Body of pancreas (tissue), 4 donors: ENCODE results near the gene TMC1. TPM values are rescaled to one million over a fixed set of nuclear protein-coding genes. Genes with fewer than 3 reads are reported as not detected.
"Not testable (repeated sequence)": the region's sequence is repeated elsewhere in the genome, so short reads cannot be mapped to it uniquely, and the experiment has no call there.

Source experiments
- ATAC-seq: fragments of 150-250 bp; one replicate; pipeline ENCODE4 v1.9.1; 2016
- DNase-seq, 4 donors: peaks; one replicate each; pipeline ENCODE4 v3.0.0-alpha.2; 2019
- H3K27ac ChIP-seq, 4 donors: fragments of 200-600 bp; sonication (generic); 1 replicate in 3 of 4; 2 replicates in 1 of 4; pipeline versions ENCODE4 v1.5.1 to v1.6.1; 2016 to 2019; ENCODE audit warnings: mild to moderate bottlenecking in 1 of 4, mixed read lengths in 1 of 4, moderate library complexity in 1 of 4
- H3K27me3 ChIP-seq, 2 donors: fragments of 200-600 bp; sonication (generic); one replicate each; pipeline ENCODE4 v1.6.0; 2016; ENCODE audit warnings: mild to moderate bottlenecking in 1 of 2
- H3K36me3 ChIP-seq, 2 donors: fragments of 200-600 bp; sonication (generic); replicated peaks in 1 of 2; 2 replicates each; pipeline ENCODE4 v1.5.1; 2016; ENCODE audit warnings: low read depth in 2 of 2; ENCODE audit not compliant: insufficient read depth in 1 of 2
- H3K4me1 ChIP-seq: fragments of 200-600 bp; sonication (generic); one replicate; pipeline ENCODE4 v1.6.0; 2016
- H3K4me3 ChIP-seq, 2 donors: fragments of 200-600 bp; sonication (generic); 1 replicate in 1 of 2; 2 replicates in 1 of 2; pipeline ENCODE4 v1.5.1; 2016 to 2019
- H3K9me3 ChIP-seq, 3 donors: fragments of 200-600 bp; sonication (generic); 1 replicate in 2 of 3; 2 replicates in 1 of 3; pipeline ENCODE4 v1.5.1; 2016
- POLR2A ChIP-seq, 3 donors: fragments of 450-650 bp; IDR thresholded peaks; one replicate each; pipeline ENCODE4 v1.6.1; 2016; ENCODE audit warnings: antibody characterized with exemption in 3 of 3, mild to moderate bottlenecking in 2 of 3
- WGBS, 2 donors: methylation state at CpG; one replicate each; pipeline ENCODE4 v1.1.5; 2017; 5-methylcytosine and 5-hydroxymethylcytosine counted together
- intact Hi-C: fragments of 100-400 bp; cut with DNase I; formaldehyde crosslinking; loops from one replicate; pipeline ENCODE4 v1.15.1; 2023
- total RNA-seq, 2 donors: library from RNA; depleted of rRNA; stranded (reverse); fragments of >200 nt; gene quantifications; one replicate each; pipeline ENCODE4 v1.1.0, GENCODE V29; 2016
- TF ChIP-seq, protein P1 (sequence below), 7 experiments: fragments of 450-650 bp in 4 of 7; fragments of 200-600 bp in 3 of 7; sonication (generic) in 3 of 7; IDR thresholded peaks; one replicate each; pipeline ENCODE4 v1.5.1; 2016 to 2019; ENCODE audit warnings: antibody characterized with exemption in 7 of 7

The TMC1 gene
- total RNA-seq, 2 donors from 2014 or later, result not detected

DNA sequence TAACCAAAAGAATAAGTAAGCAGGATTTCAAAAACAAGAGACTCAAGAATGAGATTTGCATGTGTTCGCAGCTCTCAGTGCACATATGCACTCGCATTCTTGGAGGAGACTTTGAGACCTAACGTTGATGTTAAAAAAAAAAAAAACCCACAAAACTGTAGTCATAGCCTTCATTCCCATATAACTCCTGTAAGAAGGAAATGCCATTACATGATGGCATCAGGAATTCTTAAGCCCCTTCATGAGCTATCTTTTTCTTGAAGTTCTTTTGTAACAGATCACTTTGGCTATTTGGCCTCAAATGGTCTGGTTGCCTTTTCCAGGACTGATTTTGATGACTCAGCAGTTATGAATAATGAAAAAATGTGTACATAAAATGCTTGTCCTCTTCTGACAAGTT lies 317.7 kb downstream of the TMC1 start:
- Histone ChIP-seq H3K4me3 (no peak overlapping the region), H3K27me3 (no peaks in the 10 kb centered on the region), H3K4me1 (no peaks in the 10 kb centered on the region), H3K27ac (no peak overlapping the region), H3K36me3 (no peaks in the 10 kb centered on the region), H3K9me3 (no peaks in the 10 kb centered on the region)
- ATAC-seq, result no peak
- intact Hi-C loops, result no loop called here
- no peak for DNase-seq
- no peak for TF ChIP-seq POLR2A (IDR thresholded peaks at IDR 0.05)
- TF ChIP-seq, protein P1, sequence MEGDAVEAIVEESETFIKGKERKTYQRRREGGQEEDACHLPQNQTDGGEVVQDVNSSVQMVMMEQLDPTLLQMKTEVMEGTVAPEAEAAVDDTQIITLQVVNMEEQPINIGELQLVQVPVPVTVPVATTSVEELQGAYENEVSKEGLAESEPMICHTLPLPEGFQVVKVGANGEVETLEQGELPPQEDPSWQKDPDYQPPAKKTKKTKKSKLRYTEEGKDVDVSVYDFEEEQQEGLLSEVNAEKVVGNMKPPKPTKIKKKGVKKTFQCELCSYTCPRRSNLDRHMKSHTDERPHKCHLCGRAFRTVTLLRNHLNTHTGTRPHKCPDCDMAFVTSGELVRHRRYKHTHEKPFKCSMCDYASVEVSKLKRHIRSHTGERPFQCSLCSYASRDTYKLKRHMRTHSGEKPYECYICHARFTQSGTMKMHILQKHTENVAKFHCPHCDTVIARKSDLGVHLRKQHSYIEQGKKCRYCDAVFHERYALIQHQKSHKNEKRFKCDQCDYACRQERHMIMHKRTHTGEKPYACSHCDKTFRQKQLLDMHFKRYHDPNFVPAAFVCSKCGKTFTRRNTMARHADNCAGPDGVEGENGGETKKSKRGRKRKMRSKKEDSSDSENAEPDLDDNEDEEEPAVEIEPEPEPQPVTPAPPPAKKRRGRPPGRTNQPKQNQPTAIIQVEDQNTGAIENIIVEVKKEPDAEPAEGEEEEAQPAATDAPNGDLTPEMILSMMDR (IDR thresholded peaks at IDR 0.05), result no peak
- WGBS, 2 donors, result 61 to 78% methylated on average over 3 of the region's 3 CpGs

GRCh38 chr9:72843520-72844439 lies 322.4 kb downstream of the TMC1 start:
- H3K36me3 ChIP-seq, result no peaks in the 10 kb centered on the region
- TF ChIP-seq, protein P1 (IDR thresholded peaks at IDR 0.05), result no peak
- no peak for TF ChIP-seq POLR2A (IDR thresholded peaks at IDR 0.05)
- intact Hi-C loops, result no loop called here
- no peaks in the 10 kb centered on the region for H3K9me3 ChIP-seq
- no peak overlapping the region for H3K27ac ChIP-seq
- no peaks in the 10 kb centered on the region for H3K27me3 ChIP-seq
- ATAC-seq (no peak), DNase-seq (no peak)
- H3K4me3 ChIP-seq, result no peak overlapping the region
- WGBS, 2 donors, result 69 to 71% methylated on average over 8 to 9 of the region's 9 CpGs
- no peaks in the 10 kb centered on the region for H3K4me1 ChIP-seq

DNA sequence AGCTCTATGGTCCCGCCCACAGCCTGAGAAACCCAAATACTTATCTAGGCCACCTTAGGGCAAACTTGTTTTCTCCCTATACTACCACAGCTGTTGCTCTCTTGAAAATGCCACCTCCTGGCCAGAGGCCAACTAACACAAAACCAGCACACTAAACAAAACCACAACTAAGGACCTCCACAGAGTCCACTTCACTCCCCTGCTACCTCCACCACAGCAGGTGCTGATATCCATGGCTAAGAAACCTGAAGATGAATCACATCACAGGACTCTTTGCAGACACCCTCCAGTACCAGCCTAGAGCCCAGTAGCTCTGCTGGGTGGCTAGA lies 323.0 kb downstream of the TMC1 start:
- Histone ChIP-seq H3K36me3 (no peaks in the 10 kb centered on the region), H3K27ac (no peak overlapping the region), H3K4me3 (no peak overlapping the region), H3K9me3 (no peaks in the 10 kb centered on the region), H3K27me3 (no peaks in the 10 kb centered on the region), H3K4me1 (no peaks in the 10 kb centered on the region)
- intact Hi-C loops, result no loop called here
- no peak for DNase-seq
- WGBS, 2 donors, result 75 to 85% methylated on average over 1 of the region's 1 CpG
- TF ChIP-seq POLR2A (IDR thresholded peaks at IDR 0.05), result no peak
- TF ChIP-seq, protein P1 (IDR thresholded peaks at IDR 0.05), result no peak
- ATAC-seq, result no peak

DNA sequence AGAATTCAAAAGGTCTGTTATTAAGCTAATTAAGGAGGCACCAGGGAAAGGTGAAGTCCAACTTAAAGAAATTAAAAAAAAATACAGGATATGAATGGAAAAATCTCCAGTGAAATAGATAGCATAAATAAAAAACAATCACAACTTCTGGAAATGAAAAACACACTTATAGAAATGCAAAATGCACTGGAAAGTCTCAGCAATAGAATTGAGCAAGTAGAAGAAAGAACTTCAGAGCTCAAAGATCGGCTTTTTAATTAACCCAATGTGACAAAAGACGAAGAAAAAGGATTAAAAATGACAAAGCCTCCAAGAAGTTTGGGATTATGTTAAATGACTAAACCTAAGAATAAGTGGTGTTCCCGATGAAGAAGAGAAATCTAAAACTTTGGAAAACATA lies 323.6 kb downstream of the TMC1 start:
- intact Hi-C loops, DNase-seq, H3K36me3 ChIP-seq, H3K4me3 ChIP-seq, H3K9me3 ChIP-seq, H3K27ac ChIP-seq, ATAC-seq, H3K27me3 ChIP-seq, H3K4me1 ChIP-seq: not testable (repeated sequence)
- 87 to 89% methylated on average over 3 of the region's 3 CpGs for WGBS, 2 donors

DNA sequence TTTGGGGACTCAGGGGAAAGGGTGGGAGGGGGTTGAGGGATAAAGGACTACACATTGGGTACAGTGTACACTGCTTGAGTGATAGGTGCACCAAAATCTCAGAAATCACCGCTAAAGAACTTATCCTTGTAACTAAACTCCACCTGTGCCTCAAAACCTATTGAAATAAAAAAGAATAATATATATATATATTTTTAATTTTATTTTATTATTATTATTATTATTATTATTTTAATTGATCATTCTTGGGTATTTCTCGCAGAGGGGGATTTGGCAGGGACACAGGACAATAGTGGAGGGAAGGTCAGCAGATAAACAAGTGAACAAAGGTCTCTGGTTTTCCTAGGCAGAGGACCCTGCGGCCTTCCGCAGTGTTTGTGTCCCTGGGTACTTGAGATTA lies 328.8 kb downstream of the TMC1 start:
- H3K27ac ChIP-seq, H3K4me3 ChIP-seq, intact Hi-C loops, H3K36me3 ChIP-seq, ATAC-seq, DNase-seq, H3K4me1 ChIP-seq, H3K27me3 ChIP-seq, H3K9me3 ChIP-seq: not testable (repeated sequence)
- 87 to 94% methylated on average over 4 of the region's 4 CpGs for WGBS, 2 donors

DNA sequence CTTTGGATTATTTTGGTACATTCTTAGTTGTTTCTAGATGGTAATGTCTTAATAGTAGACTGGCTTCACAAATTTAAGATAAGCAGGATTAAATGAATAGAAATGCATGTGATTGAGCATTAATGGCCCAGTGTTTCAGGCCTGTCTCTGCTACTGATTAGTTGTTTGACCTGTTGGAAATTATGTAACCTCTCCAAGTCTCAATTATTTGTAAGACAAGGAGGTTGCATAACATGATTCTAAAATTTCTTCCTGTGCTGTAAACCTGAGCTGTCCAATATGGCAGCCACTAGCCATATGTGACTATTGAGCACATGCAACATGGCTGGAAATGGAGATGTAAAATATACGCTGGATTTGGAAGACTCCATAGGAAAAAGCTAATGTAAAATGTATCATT lies 333.9 kb downstream of the TMC1 start:
- no peak for ATAC-seq
- 96 to 100% methylated on average over 1 of the region's 1 CpG for WGBS, 2 donors
- H3K4me1 ChIP-seq, result peaks cover 21% of the 10 kb centered on the region

More for the DNA sequence above, 333.9 kb downstream of the TMC1 start:
- no peak for DNase-seq
- Histone ChIP-seq H3K36me3 (no peaks in the 10 kb centered on the region), H3K27ac (no peak overlapping the region), H3K4me3 (no peak overlapping the region), H3K9me3 (no peaks in the 10 kb centered on the region), H3K27me3 (no peaks in the 10 kb centered on the region)
- no peak for TF ChIP-seq POLR2A (IDR thresholded peaks at IDR 0.05)
- TF ChIP-seq, protein P1 (IDR thresholded peaks at IDR 0.05), result no peak
- intact Hi-C loops, result no loop called here
